Activated CD4-positive, alpha-beta T cell treated with anti-CD3 and anti-CD28 coated beads for 36 hours (primary cell): ENCODE results near the gene ZNF717. TPM values are rescaled to one million over a fixed set of nuclear protein-coding genes. Genes with fewer than 3 reads are reported as not detected.

Experiments
- ATAC-seq: fragments of 200-7000 bp; cut with Tn5 transposase; one replicate; pipeline ENCODE4 v1.10.0; 2021; ENCODE audit warnings: mild to moderate bottlenecking, moderate library complexity
- CTCF ChIA-PET: fragments of 350-600 bp; sonication (Branson Sonifier 250); formaldehyde crosslinking; loops from one replicate; lab custom pipeline; 2021; ENCODE audit warnings: antibody characterized with exemption; lab: Charles Lee
- POLR2A ChIA-PET: fragments of 350-600 bp; sonication (Branson Sonifier 250); formaldehyde crosslinking; loops from one replicate; lab custom pipeline; 2021; ENCODE audit warnings: antibody characterized with exemption, inconsistent platforms; lab: Charles Lee
- DNase-seq: peaks from one replicate; pipeline ENCODE4 v3.0.0-alpha.2; 2020
- H3K27ac Mint-ChIP-seq: one replicate; pipeline ENCODE4 v1.8.0; 2021; ENCODE audit warnings: mixed read lengths
- H3K27me3 Mint-ChIP-seq: one replicate; pipeline ENCODE4 v1.8.0; 2021; ENCODE audit warnings: mixed read lengths
- H3K36me3 Mint-ChIP-seq: one replicate; pipeline ENCODE4 v1.8.0; 2021; ENCODE audit warnings: low read depth, mixed read lengths
- H3K4me1 Mint-ChIP-seq: one replicate; pipeline ENCODE4 v1.8.0; 2021; ENCODE audit warnings: mixed read lengths
- H3K4me3 Mint-ChIP-seq: one replicate; pipeline ENCODE4 v1.8.0; 2021; ENCODE audit warnings: mild to moderate bottlenecking, moderate library complexity, mixed read lengths
- H3K9me3 Mint-ChIP-seq: one replicate; pipeline ENCODE4 v1.8.0; 2021; ENCODE audit warnings: low read depth, mixed read lengths
- intact Hi-C, 2 experiments: fragments of 100-400 bp; cut with DNase I in 1 of 2; cut with micrococcal nuclease in 1 of 2; formaldehyde crosslinking; loops; one replicate each; pipeline versions ENCODE4 v1.14.2 to v1.15.1; 2022 to 2024; cut with DNase I, micrococcal nuclease
- microRNA-seq: library from miRNA; unstranded; fragments of <30 nt; microRNA quantifications from one replicate; pipeline ENCODE4 v1.2.0, GENCODE V29; 2021; ENCODE audit warnings: borderline replicate concordance
- total RNA-seq, 2 experiments: library from RNA; stranded (reverse); gene quantifications; one replicate each; pipeline ENCODE4 v1.2.3, GENCODE V29; 2021

The ZNF717 gene
- total RNA-seq, 2 experiments from 2014 or later = 13.1 to 14.4 TPM

DNA sequence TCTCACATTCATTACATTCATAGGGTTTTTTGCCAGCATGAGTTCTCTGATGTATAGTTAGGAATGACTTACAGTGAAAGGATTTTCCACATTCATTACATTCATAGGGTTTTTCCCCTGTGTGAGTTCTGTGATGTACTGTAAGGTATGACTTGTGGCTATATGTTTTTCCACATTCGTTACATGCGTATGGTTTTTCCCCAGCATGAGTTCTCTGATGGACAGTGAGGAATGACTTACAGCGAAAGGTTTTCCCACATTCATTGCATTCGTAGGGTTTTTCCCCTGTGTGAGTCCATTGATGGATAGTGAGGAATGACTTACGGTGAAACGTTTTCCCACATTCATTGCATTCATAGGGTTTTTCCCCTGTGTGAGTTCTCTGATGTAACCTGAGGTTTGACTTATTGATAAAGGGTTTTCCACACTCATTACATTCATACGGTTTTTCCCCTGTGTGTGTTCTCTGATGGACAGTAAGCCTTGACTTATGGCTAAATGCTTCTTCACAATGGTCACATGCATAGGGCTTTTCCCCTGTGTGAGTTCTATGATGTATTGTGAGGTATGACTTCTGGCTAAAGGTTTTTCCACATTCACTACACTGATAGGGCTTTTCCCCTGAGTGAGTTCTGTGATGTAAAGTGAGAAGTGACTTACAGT is 47.4 kb downstream of the ZNF717 start:
- Mint-ChIP-seq H3K9me3 (peaks cover 52% of the 10 kb centered on the region), H3K4me1 (no peaks in the 10 kb centered on the region), H3K27ac (no peak overlapping the region), H3K27me3 (no peaks in the 10 kb centered on the region), H3K4me3 (no peak overlapping the region), H3K36me3 (peaks cover 79% of the 10 kb centered on the region)
- intact Hi-C loops = loop anchor here in 1 of 2 experiments (2.0 kb wide), 1 partner anchor 43 kb away; no protein-coding TSS in a partner anchor
- ChIA-PET CTCF (no interaction called here), POLR2A (no interaction called here)
- no peak for DNase-seq
- no peak for ATAC-seq

DNA sequence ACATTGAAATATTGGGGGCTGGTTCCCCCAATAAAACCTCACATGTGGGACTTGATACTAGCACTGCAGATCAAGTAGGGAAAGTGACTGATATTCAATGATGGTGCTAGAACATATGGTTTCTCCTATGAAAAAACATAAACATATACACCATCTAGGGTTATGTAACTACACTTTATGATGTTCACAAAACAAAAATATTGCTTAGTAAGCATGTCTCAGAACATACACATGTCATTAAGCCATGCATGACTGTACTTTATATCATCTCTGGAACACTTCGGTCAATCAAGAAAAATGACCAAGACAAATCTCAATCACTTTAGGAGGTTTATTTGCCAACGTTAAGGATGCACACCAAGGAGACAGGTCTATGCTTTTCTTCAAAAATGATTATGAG is 57.4 kb downstream of the ZNF717 start:
- peaks cover 70% of the 10 kb centered on the region for H3K36me3 Mint-ChIP-seq
- intact Hi-C loops = no loop called here
- no peak overlapping the region for H3K27ac Mint-ChIP-seq
- no peak overlapping the region for H3K4me3 Mint-ChIP-seq
- no peaks in the 10 kb centered on the region for H3K27me3 Mint-ChIP-seq
- ChIA-PET POLR2A (no interaction called here), CTCF (no interaction called here)
- no peaks in the 10 kb centered on the region for H3K4me1 Mint-ChIP-seq
- H3K9me3 Mint-ChIP-seq = peaks cover 61% of the 10 kb centered on the region
- DNase-seq (no peak), ATAC-seq (no peak)

DNA sequence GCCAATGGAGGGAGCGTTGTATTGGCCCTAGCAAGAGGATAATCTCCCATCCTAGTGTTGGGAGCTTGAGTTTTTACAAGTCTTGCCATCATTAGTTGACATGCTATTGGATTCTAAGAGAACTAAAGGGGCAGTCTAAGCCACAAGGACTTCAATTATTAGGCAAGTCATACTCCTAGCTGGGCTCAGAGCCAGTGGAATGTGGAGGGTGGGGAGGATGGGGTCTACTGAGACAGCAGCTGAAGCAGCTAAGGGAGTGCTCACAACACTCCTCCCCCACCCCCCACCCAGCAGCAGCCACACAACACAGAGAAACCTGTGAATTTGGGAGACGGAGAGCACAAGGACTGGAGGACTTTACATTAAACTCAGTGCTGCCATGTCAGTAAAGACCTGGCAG is 93.3 kb downstream of the ZNF717 start:
- ChIA-PET POLR2A (no interaction called here), CTCF (no interaction called here)
- ATAC-seq = no peak
- no peak overlapping the region for H3K27ac Mint-ChIP-seq
- H3K4me3 Mint-ChIP-seq = no peak overlapping the region
- peaks cover 4% of the 10 kb centered on the region for H3K36me3 Mint-ChIP-seq
- no peak for DNase-seq
- intact Hi-C loops = no loop called here
- H3K9me3 Mint-ChIP-seq = peaks cover 29% of the 10 kb centered on the region
- no peaks in the 10 kb centered on the region for H3K27me3 Mint-ChIP-seq
- no peaks in the 10 kb centered on the region for H3K4me1 Mint-ChIP-seq

DNA sequence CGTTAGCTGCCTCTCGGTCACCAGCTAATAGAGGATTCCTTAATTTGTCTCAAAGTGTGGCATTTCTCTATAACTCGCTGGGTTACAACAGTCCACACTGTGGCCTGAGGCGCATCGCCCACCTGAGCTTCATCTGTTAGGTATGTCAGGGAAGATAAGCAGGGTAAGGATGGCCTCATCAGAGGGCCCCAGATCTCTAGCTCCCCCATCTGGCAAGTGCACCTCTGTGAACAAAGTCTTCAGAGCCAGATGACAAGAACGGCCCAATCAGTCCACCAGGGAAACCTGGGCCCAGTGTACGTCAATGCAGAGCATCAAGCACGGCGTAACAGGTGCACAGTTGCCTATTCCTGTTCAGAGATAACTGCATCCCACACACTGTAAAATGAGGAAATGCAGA is 98.0 kb downstream of the ZNF717 start:
- Mint-ChIP-seq H3K4me1 (no peaks in the 10 kb centered on the region), H3K9me3 (peaks cover 27% of the 10 kb centered on the region), H3K27me3 (no peaks in the 10 kb centered on the region), H3K27ac (no peak overlapping the region), H3K4me3 (no peak overlapping the region), H3K36me3 (peaks cover 4% of the 10 kb centered on the region)
- ATAC-seq = no peak
- ChIA-PET POLR2A (no interaction called here), CTCF (no interaction called here)
- intact Hi-C loops = no loop called here
- DNase-seq = no peak

Small RNA genes lying within 50 kb of the gene (microRNA-seq; reads per million reads assigned to microRNA genes)
- not detected for gene MIR4273

Other genes with a start within 250 kb of the ZNF717 start
- not detected for gene FRG2C, start 121.2 kb downstream of the ZNF717 start, total RNA-seq